IMR-90 (cell line): Measurements from ENCODE around the gene CYP8B1. TPM values are rescaled to one million over a fixed set of nuclear protein-coding genes. Genes with fewer than 3 reads are reported as not detected.

Experiments used
- ATAC-seq: fragments of 200-7000 bp; cut with Tn5 transposase; 2 replicates; pipeline ENCODE4 v1.9.1; 2020; ENCODE audit warnings: low read depth, mild to moderate bottlenecking, moderate library complexity
- BruUV-seq: library from RNA; stranded (reverse); fragments of 400-500 nt; replicated peaks from 2 replicates; lab custom pipeline; 2021; lab: Mats Ljungman, UMichigan
- CTCF ChIA-PET: fragments of 300-600 bp; formaldehyde crosslinking; extraction: SDS; loops from one replicate; lab custom pipeline; 2021; ENCODE audit warnings: antibody characterized with exemption; lab: Yijun Ruan, JAX
- POLR2A ChIA-PET: fragments of 300-600 bp; sonication (Branson Sonifier 250); formaldehyde crosslinking; loops from one replicate; lab custom pipeline; 2022; ENCODE audit warnings: antibody characterized with exemption; ENCODE audit not compliant: unreplicated experiment; lab: Charles Lee
- DNase-seq: peaks from one replicate; pipeline ENCODE4 v3.0.0; 2013
- H2AFZ ChIP-seq: replicated peaks from 2 replicates; pipeline ENCODE3; 2013; ENCODE audit warnings: low read length, mild to moderate bottlenecking; ENCODE audit not compliant: poor library complexity
- H2AK5ac ChIP-seq: 2 replicates; pipeline ENCODE4 v1.6.1; 2013; ENCODE audit warnings: low read depth, low read length, inconsistent platforms
- H2AK9ac ChIP-seq: replicated peaks from 2 replicates; pipeline ENCODE3; 2013; ENCODE audit warnings: mild to moderate bottlenecking, low read depth, low read length, moderate library complexity; ENCODE audit not compliant: poor library complexity
- H2BK120ac ChIP-seq: 2 replicates; pipeline ENCODE4 v1.6.1; 2013; ENCODE audit warnings: low read depth, low read length, inconsistent platforms
- H2BK15ac ChIP-seq: 3 replicates; pipeline ENCODE4 v1.6.1; 2013; ENCODE audit warnings: low read depth, low read length, inconsistent platforms
- H2BK20ac ChIP-seq: 2 replicates; pipeline ENCODE4 v1.6.1; 2013; ENCODE audit warnings: low read depth, mild to moderate bottlenecking, inconsistent platforms, low read length, moderate library complexity
- H2BK5ac ChIP-seq: 2 replicates; pipeline ENCODE4 v1.6.1; 2013; ENCODE audit warnings: mild to moderate bottlenecking, low read depth, low read length, inconsistent platforms; ENCODE audit not compliant: poor library complexity, severe bottlenecking
- H3K14ac ChIP-seq: replicated peaks from 2 replicates; pipeline ENCODE4 v1.6.1; 2013; ENCODE audit warnings: low read depth, low read length, inconsistent platforms
- H3K18ac ChIP-seq: 2 replicates; pipeline ENCODE4 v1.6.1; 2013; ENCODE audit warnings: low read depth, low read length, control low read depth
- H3K23ac ChIP-seq: 2 replicates; pipeline ENCODE4 v1.6.1; 2013; ENCODE audit warnings: low read depth, low read length, inconsistent platforms
- H3K27ac ChIP-seq: 2 replicates; pipeline ENCODE4 v1.5.1; 2013; ENCODE audit warnings: mild to moderate bottlenecking, control low read depth, low read length; ENCODE audit not compliant: insufficient read depth
- H3K27me3 ChIP-seq: 2 replicates; pipeline ENCODE4 v1.6.1; 2013; ENCODE audit warnings: low read length; ENCODE audit not compliant: control insufficient read depth, insufficient read depth
- H3K36me3 ChIP-seq: 2 replicates; pipeline ENCODE4 v1.6.1; 2013; ENCODE audit warnings: low read length, mixed read lengths; ENCODE audit not compliant: control insufficient read depth, insufficient read depth
- H3K4ac ChIP-seq: 2 replicates; pipeline ENCODE4 v1.6.1; 2013; ENCODE audit warnings: low read depth, low read length, inconsistent platforms
- H3K4me1 ChIP-seq: 2 replicates; pipeline ENCODE4 v1.6.1; 2013; ENCODE audit warnings: low read length, mixed read lengths; ENCODE audit not compliant: control insufficient read depth, insufficient read depth
- H3K4me2 ChIP-seq: 2 replicates; pipeline ENCODE4 v1.6.1; 2013; ENCODE audit warnings: low read depth, mild to moderate bottlenecking, control low read depth, low read length, moderate library complexity
- H3K4me3 ChIP-seq: 2 replicates; pipeline ENCODE4 v1.5.1; 2013; ENCODE audit warnings: low read depth, mild to moderate bottlenecking, control low read depth, low read length, moderate library complexity; ENCODE audit not compliant: insufficient read depth
- H3K56ac ChIP-seq: 2 replicates; pipeline ENCODE4 v1.6.1; 2013; ENCODE audit warnings: low read length, inconsistent platforms; ENCODE audit not compliant: insufficient read depth; ENCODE audit errors: extremely low read depth
- H3K79me1 ChIP-seq, 2 experiments: 2 replicates each; pipeline ENCODE4 v1.6.1; 2013; ENCODE audit warnings: low read length in 2 of 2, inconsistent platforms in 1 of 2, low read depth in 1 of 2
- H3K9ac ChIP-seq: 2 replicates; pipeline ENCODE4 v1.6.1; 2013; ENCODE audit warnings: low read depth, low read length, control low read depth
- H3K9me1 ChIP-seq: 2 replicates; pipeline ENCODE4 v1.6.1; 2013; ENCODE audit warnings: low read length, inconsistent platforms; ENCODE audit not compliant: insufficient read depth
- H3K9me3 ChIP-seq: 2 replicates; pipeline ENCODE4 v1.6.1; 2013; ENCODE audit warnings: low read length; ENCODE audit not compliant: control insufficient read depth, insufficient read depth
- H4K20me1 ChIP-seq: 2 replicates; pipeline ENCODE4 v1.6.1; 2013; ENCODE audit warnings: low read length, inconsistent platforms; ENCODE audit not compliant: insufficient read depth
- H4K5ac ChIP-seq: 2 replicates; pipeline ENCODE4 v1.6.1; 2013; ENCODE audit warnings: mild to moderate bottlenecking, low read depth, low read length, control low read depth
- H4K8ac ChIP-seq, 2 experiments: 2 replicates each; pipeline ENCODE4 v1.6.1; 2013; ENCODE audit warnings: low read depth in 2 of 2, low read length in 2 of 2, control low read depth in 1 of 2, inconsistent platforms in 1 of 2
- H4K91ac ChIP-seq: 2 replicates; pipeline ENCODE4 v1.6.1; 2013; ENCODE audit warnings: low read depth, low read length, inconsistent platforms; ENCODE audit not compliant: insufficient read depth
- BHLHE40 ChIP-seq: fragments of 150-350 bp; IDR thresholded peaks from 2 replicates; pipeline ENCODE4 v1.6.1; 2016; ENCODE audit warnings: mild to moderate bottlenecking, low read depth, low read length
- CEBPB ChIP-seq: IDR thresholded peaks from 2 replicates; pipeline ENCODE4 v1.6.1; 2012; ENCODE audit warnings: low read depth, low read length, improper control_type of control experiment
- CHD1 ChIP-seq: IDR thresholded peaks from 2 replicates; pipeline ENCODE4 v1.6.1; 2012; ENCODE audit warnings: low read depth, low read length, improper control_type of control experiment
- FOS ChIP-seq: fragments of 150-350 bp; IDR thresholded peaks from 2 replicates; pipeline ENCODE4 v1.6.1; 2016; ENCODE audit warnings: low read depth, low read length
- MAFK ChIP-seq: IDR thresholded peaks from 2 replicates; pipeline ENCODE4 v1.6.1; 2012; ENCODE audit warnings: low read depth, low read length, improper control_type of control experiment
- MAZ ChIP-seq: IDR thresholded peaks from 2 replicates; pipeline ENCODE4 v1.6.1; 2012; ENCODE audit warnings: low read depth, mild to moderate bottlenecking, low read length, improper control_type of control experiment, moderate library complexity, borderline replicate concordance
- MXI1 ChIP-seq: IDR thresholded peaks from 2 replicates; pipeline ENCODE4 v1.6.1; 2012; ENCODE audit warnings: low read depth, mild to moderate bottlenecking, low read length, moderate library complexity, borderline replicate concordance
- NFE2L2 ChIP-seq: fragments of 150-350 bp; IDR thresholded peaks from 2 replicates; pipeline ENCODE4 v1.6.1; 2016; ENCODE audit warnings: low read depth, mild to moderate bottlenecking, low read length
- RAD21 ChIP-seq: IDR thresholded peaks from 2 replicates; pipeline ENCODE4 v1.6.1; 2012; ENCODE audit warnings: low read length, improper control_type of control experiment
- RCOR1 ChIP-seq: IDR thresholded peaks from 2 replicates; pipeline ENCODE4 v1.6.1; 2012; ENCODE audit warnings: mild to moderate bottlenecking, low read length, improper control_type of control experiment; ENCODE audit not compliant: insufficient replicate concordance
- RFX5 ChIP-seq: IDR thresholded peaks from 2 replicates; pipeline ENCODE4 v1.8.0; 2012; ENCODE audit warnings: low read depth, mild to moderate bottlenecking, low read length, moderate library complexity
- WGBS, 2 experiments: methylation state at CpG; one replicate each; pipeline versions ENCODE4 v1.1.5 to v1.1.7; 2013; ENCODE audit warnings: missing lambda C conversion rate in 2 of 2; ENCODE audit not compliant: insufficient read length in 1 of 2; ENCODE audit errors: extremely low coverage in 2 of 2; 5-methylcytosine and 5-hydroxymethylcytosine counted together
- dilution Hi-C: fragments of 300-500 bp; cut with HindIII; formaldehyde crosslinking; loops from one replicate; pipeline ENCODE4 v1.14.3; 2018; ENCODE audit warnings: low sequenced_read_pairs; ENCODE audit not compliant: unreplicated experiment
- in situ Hi-C: fragments of 300-500 bp; cut with MboI; formaldehyde crosslinking; loops from 3 replicates; pipeline ENCODE4 v1.14.3; 2019; ENCODE audit warnings: low sequenced_read_pairs, inconsistent platforms, mixed read lengths
- intact Hi-C: fragments of 100-400 bp; cut with micrococcal nuclease; formaldehyde crosslinking; loops from 2 replicates; pipeline ENCODE4 v1.10.0; 2022
- polyA plus RNA-seq, 3 experiments: library from polyadenylated mRNA; depleted of rRNA; stranded (reverse); fragments of >200 nt; gene quantifications; 2 replicates each; pipeline ENCODE4 v1.2.3, GENCODE V29; 2012; ENCODE audit warnings: low replicate concordance in 1 of 3
- total RNA-seq: library from RNA; depleted of rRNA; stranded (reverse); fragments of >200 nt; gene quantifications from 2 replicates; pipeline ENCODE4 v1.2.3, GENCODE V29; 2012
- TF ChIP-seq, protein P1 (sequence below): conservative IDR thresholded peaks from 2 replicates; pipeline ENCODE4 v1.5.1; 2012; ENCODE audit warnings: mild to moderate bottlenecking, low read depth, low read length, improper control_type of control experiment
- TF ChIP-seq, protein P2 (sequence below): fragments of 150-350 bp; IDR thresholded peaks from 2 replicates; pipeline ENCODE4 v1.6.1; 2016; ENCODE audit warnings: low read depth, mild to moderate bottlenecking, low read length, moderate library complexity, borderline replicate concordance

CYP8B1 gene
- total and polyA plus RNA-seq, 2 of the 4 experiments (the other 2 are of a cell fraction): not detected

DNA sequence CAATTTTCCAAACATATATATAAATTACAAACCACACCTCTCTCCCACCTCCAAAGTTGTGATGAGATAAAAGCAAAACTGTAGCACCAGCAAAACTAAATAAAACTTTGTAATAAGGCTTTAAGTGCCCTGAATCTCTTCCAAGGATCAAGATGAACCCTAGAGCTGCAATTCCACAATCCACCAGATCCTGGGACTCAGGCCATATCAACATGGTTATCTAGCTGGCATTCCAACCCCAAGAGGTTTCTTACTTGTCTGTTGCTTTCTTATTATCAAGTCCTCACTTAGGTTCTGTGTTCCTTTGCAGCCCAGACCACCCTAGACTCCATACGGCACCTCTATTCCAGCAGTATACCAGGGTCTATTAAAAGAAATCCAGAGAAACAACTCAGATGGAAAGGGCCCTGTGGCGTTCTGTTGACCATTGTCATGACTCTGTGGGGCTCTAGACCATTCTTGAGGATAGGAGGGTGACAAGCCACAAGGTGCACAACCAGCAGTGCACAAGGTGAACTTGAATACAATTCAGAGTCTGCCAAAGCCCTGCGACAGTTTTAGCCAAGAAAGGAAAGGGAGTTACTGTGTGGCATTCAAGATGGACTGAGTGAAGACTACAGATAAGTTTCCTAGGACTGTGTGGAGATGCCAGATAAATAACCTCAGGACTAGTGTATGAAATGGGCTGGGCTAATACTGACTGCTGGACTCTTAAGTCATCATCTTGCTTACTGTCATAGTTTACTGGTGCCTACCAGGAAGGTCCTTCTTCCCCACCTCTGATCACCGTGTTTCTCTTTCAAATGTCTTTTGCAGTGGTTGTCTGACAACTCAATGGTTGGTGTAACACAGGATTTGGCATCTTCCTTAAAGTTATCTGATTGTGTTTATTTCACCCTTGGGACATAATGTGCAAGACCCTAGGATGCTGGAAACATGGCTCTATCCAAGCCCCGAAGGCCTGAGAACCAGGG lies 39.2 kb downstream of the CYP8B1 start:
- Histone ChIP-seq H2BK15ac (no peak overlapping the region), H2AK5ac (no peak overlapping the region), H4K5ac (no peak overlapping the region), H3K79me1 (no peaks in the 10 kb centered on the region), H3K4me1 (no peaks in the 10 kb centered on the region), H3K56ac (no peak overlapping the region), H2BK5ac (no peak overlapping the region), H3K14ac (no peak overlapping the region), H4K20me1 (no peaks in the 10 kb centered on the region), H3K23ac (no peak overlapping the region), H2BK20ac (no peak overlapping the region), H2AFZ (no peak overlapping the region), H2BK120ac (no peak overlapping the region), H4K8ac (no peak overlapping the region), H4K91ac (no peak overlapping the region), H3K18ac (no peak overlapping the region), H3K9me1 (no peaks in the 10 kb centered on the region), H3K27ac (no peak overlapping the region), H3K9ac (no peak overlapping the region), H3K4me2 (no peak overlapping the region), H3K36me3 (no peaks in the 10 kb centered on the region), H3K9me3 (no peaks in the 10 kb centered on the region), H3K27me3 (peaks cover 28% of the 10 kb centered on the region), H2AK9ac (no peak overlapping the region), H3K4me3 (no peak overlapping the region), H3K4ac (no peak overlapping the region)
- in situ Hi-C loops: loop anchor here (5.0 kb wide), 1 partner anchor 54 kb away; no protein-coding TSS in a partner anchor
- intact Hi-C loops: loop anchor here (5.0 kb wide), 1 partner anchor 589 kb away; no protein-coding TSS in a partner anchor
- dilution Hi-C loops: no loop called here
- ChIA-PET CTCF (no interaction called here), POLR2A (no interaction called here)
- DNase-seq (no peak), ATAC-seq (no peak)
- TF ChIP-seq MAFK (no peak), MXI1 (no peak), FOS (no peak), CEBPB (no peak), BHLHE40 (no peak), RAD21 (no peak), MAZ (no peak), RCOR1 (no peak), NFE2L2 (no peak), RFX5 (no peak), CHD1 (no peak)
- TF ChIP-seq, protein P1, sequence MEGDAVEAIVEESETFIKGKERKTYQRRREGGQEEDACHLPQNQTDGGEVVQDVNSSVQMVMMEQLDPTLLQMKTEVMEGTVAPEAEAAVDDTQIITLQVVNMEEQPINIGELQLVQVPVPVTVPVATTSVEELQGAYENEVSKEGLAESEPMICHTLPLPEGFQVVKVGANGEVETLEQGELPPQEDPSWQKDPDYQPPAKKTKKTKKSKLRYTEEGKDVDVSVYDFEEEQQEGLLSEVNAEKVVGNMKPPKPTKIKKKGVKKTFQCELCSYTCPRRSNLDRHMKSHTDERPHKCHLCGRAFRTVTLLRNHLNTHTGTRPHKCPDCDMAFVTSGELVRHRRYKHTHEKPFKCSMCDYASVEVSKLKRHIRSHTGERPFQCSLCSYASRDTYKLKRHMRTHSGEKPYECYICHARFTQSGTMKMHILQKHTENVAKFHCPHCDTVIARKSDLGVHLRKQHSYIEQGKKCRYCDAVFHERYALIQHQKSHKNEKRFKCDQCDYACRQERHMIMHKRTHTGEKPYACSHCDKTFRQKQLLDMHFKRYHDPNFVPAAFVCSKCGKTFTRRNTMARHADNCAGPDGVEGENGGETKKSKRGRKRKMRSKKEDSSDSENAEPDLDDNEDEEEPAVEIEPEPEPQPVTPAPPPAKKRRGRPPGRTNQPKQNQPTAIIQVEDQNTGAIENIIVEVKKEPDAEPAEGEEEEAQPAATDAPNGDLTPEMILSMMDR: no peak; the same call in 1 of the 2 replicates
- TF ChIP-seq, protein P2, sequence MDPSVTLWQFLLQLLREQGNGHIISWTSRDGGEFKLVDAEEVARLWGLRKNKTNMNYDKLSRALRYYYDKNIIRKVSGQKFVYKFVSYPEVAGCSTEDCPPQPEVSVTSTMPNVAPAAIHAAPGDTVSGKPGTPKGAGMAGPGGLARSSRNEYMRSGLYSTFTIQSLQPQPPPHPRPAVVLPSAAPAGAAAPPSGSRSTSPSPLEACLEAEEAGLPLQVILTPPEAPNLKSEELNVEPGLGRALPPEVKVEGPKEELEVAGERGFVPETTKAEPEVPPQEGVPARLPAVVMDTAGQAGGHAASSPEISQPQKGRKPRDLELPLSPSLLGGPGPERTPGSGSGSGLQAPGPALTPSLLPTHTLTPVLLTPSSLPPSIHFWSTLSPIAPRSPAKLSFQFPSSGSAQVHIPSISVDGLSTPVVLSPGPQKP: no peak
- no TSS peak for BruUV-seq
- WGBS, 2 experiments: 83% methylated on average over 1 of the region's 5 CpGs; no CpG with 5 or more reads in 1 of the 2 experiments
